Nephron progenitor cell (in vitro differentiated cells): ENCODE results near the gene CCDC150.
"Not testable (repeated sequence)": the region's sequence is repeated elsewhere in the genome, so short reads cannot be mapped to it uniquely, and the experiment has no call there.

ENCODE experiments used
- DNase-seq: peaks from one replicate; pipeline ENCODE4 v3.0.0; 2021
- H3K27ac Mint-ChIP-seq: 2 replicates; pipeline ENCODE4 v1.8.0; 2021; ENCODE audit warnings: mild to moderate bottlenecking, moderate library complexity, mixed read lengths
- H3K27me3 Mint-ChIP-seq: 2 replicates; pipeline ENCODE4 v1.8.0; 2021; ENCODE audit warnings: mild to moderate bottlenecking, low read depth, mixed read lengths; ENCODE audit not compliant: poor library complexity
- H3K36me3 Mint-ChIP-seq: 2 replicates; pipeline ENCODE4 v1.8.0; 2021; ENCODE audit warnings: low read depth, mixed read lengths
- H3K4me1 Mint-ChIP-seq: 2 replicates; pipeline ENCODE4 v1.8.0; 2021; ENCODE audit warnings: mixed read lengths
- H3K4me3 Mint-ChIP-seq: 2 replicates; pipeline ENCODE4 v1.8.0; 2021; ENCODE audit warnings: mild to moderate bottlenecking, moderate library complexity, mixed read lengths
- H3K9me3 Mint-ChIP-seq: 2 replicates; pipeline ENCODE4 v1.8.0; 2021; ENCODE audit warnings: mild to moderate bottlenecking, moderate library complexity, mixed read lengths
- CTCF ChIP-seq: fragments of 200-600 bp; sonication (generic); IDR thresholded peaks from 2 replicates; pipeline ENCODE4 v1.5.0; 2021; ENCODE audit warnings: antibody characterized with exemption

CCDC150 gene

GRCh38 chr2:196729418-196729817 lies 89.9 kb downstream of the CCDC150 start:
- no peak for DNase-seq
- H3K27me3 Mint-ChIP-seq: no peaks in the 10 kb centered on the region
- H3K36me3 Mint-ChIP-seq: peaks cover 63% of the 10 kb centered on the region
- no peak for TF ChIP-seq CTCF
- no peak overlapping the region for H3K4me3 Mint-ChIP-seq
- H3K9me3 Mint-ChIP-seq: no peaks in the 10 kb centered on the region
- H3K27ac Mint-ChIP-seq: no peak overlapping the region
- no peaks in the 10 kb centered on the region for H3K4me1 Mint-ChIP-seq

- DNase-seq, H3K4me3 Mint-ChIP-seq, H3K4me1 Mint-ChIP-seq, H3K27ac Mint-ChIP-seq, H3K27me3 Mint-ChIP-seq: not testable (repeated sequence)
- peaks cover 50% of the 10 kb centered on the region for H3K9me3 Mint-ChIP-seq
- peaks cover 99% of the 10 kb centered on the region for H3K36me3 Mint-ChIP-seq
These were observed 97.1 kb downstream of the CCDC150 start for GRCh38 chr2:196736646-196737045.

- peaks cover 53% of the 10 kb centered on the region for H3K9me3 Mint-ChIP-seq
- H3K27me3 Mint-ChIP-seq: no peaks in the 10 kb centered on the region
- no peak overlapping the region for H3K4me3 Mint-ChIP-seq
- H3K4me1 Mint-ChIP-seq: no peaks in the 10 kb centered on the region
- no peak for TF ChIP-seq CTCF
- DNase-seq: no peak
- no peak overlapping the region for H3K27ac Mint-ChIP-seq
- peaks cover 99% of the 10 kb centered on the region for H3K36me3 Mint-ChIP-seq
These were observed 97.5 kb downstream of the CCDC150 start for GRCh38 chr2:196737046-196737445.

- H3K27ac Mint-ChIP-seq: no peak overlapping the region
- H3K9me3 Mint-ChIP-seq: peaks cover 53% of the 10 kb centered on the region
- no peak overlapping the region for H3K4me3 Mint-ChIP-seq
- TF ChIP-seq CTCF: no peak
- peaks cover 96% of the 10 kb centered on the region for H3K36me3 Mint-ChIP-seq
- no peaks in the 10 kb centered on the region for H3K27me3 Mint-ChIP-seq
- no peaks in the 10 kb centered on the region for H3K4me1 Mint-ChIP-seq
- DNase-seq: no peak
These were observed 99.5 kb downstream of the CCDC150 start for GRCh38 chr2:196739031-196739430.

GRCh38 chr2:196742216-196742615 lies 102.7 kb downstream of the CCDC150 start:
- H3K36me3 Mint-ChIP-seq: peaks cover 64% of the 10 kb centered on the region
- no peak overlapping the region for H3K27ac Mint-ChIP-seq
- TF ChIP-seq CTCF: no peak

GRCh38 chr2:196742685-196743084 lies 103.2 kb downstream of the CCDC150 start:
- Mint-ChIP-seq H3K4me1 (no peaks in the 10 kb centered on the region), H3K27me3 (no peaks in the 10 kb centered on the region), H3K27ac (no peak overlapping the region), H3K36me3 (peaks cover 60% of the 10 kb centered on the region), H3K9me3 (peaks cover 40% of the 10 kb centered on the region), H3K4me3 (no peak overlapping the region)
- DNase-seq: no peak
- TF ChIP-seq CTCF: no peak

More at GRCh38 chr2:196742216-196742615, 102.7 kb downstream of the CCDC150 start:
- H3K9me3 Mint-ChIP-seq: peaks cover 43% of the 10 kb centered on the region
- H3K4me1 Mint-ChIP-seq: no peaks in the 10 kb centered on the region
- DNase-seq: no peak
- H3K4me3 Mint-ChIP-seq: no peak overlapping the region
- H3K27me3 Mint-ChIP-seq: no peaks in the 10 kb centered on the region
